ENCODE results near the gene OR52K2. TPM values are rescaled to one million over a fixed set of nuclear protein-coding genes. Genes with fewer than 3 reads are reported as not detected.
"Not testable (repeated sequence)": the region's sequence is repeated elsewhere in the genome, so short reads cannot be mapped to it uniquely, and the experiment has no call there.

OR52K2 gene
- total RNA-seq = not detected in 2 replicates

DNA sequence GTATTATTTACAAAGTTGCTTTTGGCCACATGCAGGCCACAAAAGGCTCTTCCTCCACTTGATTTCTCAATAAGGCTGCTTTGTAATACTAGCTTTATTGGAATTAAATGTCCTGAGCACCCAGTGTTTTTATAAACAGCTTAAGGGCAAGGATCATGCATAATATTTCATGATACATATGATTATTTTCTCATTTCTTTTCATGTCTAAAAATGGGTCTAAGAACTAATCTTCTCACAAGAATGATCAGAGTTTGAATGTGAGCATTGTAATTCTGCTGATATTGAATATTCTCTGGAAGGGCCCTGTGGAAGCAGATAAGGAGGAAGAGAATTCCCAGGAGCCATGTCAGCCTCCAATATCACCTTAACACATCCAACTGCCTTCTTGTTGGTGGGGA is at the start of gene OR52K2:
OR52K2 (plus strand) TSS at position 301 of the 400 bp plus-strand sequence; CDS start at position 346, 45 bp downstream.
- no peak for DNase-seq (ENCODE audit: low spot score)
- no peak within 1 kb of the TSS for H3K4me3 Mint-ChIP-seq (ENCODE audit: low read depth)
- H3K27me3 Mint-ChIP-seq (ENCODE audit: low read depth) = no peaks in the 10 kb centered on the region
- intact Hi-C loops (cut with micrococcal nuclease) = no loop called here
- H3K36me3 Mint-ChIP-seq (ENCODE audit: low read depth) = no peaks in the 10 kb centered on the region
- peaks cover 2% of the 10 kb centered on the region for H3K9me3 Mint-ChIP-seq
- H3K4me1 Mint-ChIP-seq (ENCODE audit: low read depth) = peaks cover under 1% of the 10 kb centered on the region
- H3K27ac Mint-ChIP-seq = no peak within 1 kb of the TSS

DNA sequence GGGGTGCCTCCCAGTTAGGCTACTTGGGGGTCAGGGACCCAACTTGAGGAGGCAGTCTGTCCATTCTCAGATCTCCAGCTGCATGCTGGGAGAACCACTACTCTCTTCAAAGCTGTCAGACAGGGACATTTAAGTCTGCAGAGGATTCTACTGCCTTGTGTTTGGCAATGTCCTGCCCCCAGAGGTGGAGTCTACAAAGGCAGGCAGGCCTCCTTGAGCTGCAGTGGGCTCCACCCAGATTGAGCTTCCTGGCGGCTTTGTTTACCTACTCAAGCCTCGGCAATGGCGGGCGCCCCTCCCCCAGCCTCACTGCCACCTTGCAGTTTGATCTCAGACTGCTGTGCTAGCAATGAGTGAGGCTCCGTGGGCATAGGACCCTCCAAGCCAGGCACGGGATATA is 42.9 kb upstream of the OR52K2 start:
- H3K4me3 Mint-ChIP-seq (ENCODE audit: low read depth); intact Hi-C loops (cut with micrococcal nuclease): not testable (repeated sequence)

DNA sequence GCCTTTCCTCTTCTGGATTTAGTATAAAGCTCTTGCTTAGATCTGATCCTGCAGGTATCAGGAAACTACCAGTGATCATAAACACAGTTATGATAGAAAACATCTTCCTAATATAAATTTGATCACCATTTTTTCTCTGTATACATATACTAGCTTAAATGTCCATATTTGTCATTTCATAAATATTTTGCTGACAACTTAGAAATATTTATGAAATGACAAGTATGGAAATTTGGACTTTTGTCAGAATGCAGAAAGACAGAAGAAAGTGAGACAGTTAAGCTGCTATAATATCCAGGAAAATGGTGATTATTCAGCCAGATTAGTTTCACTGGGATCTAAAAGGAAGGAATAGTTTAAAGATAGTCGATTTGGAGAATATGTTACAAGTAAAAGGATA is 32.8 kb upstream of the OR52K2 start:
- no peaks in the 10 kb centered on the region for H3K9me3 Mint-ChIP-seq
- intact Hi-C loops (cut with micrococcal nuclease) = no loop called here
- H3K36me3 Mint-ChIP-seq (ENCODE audit: low read depth) = no peaks in the 10 kb centered on the region
- no peak overlapping the region for H3K4me3 Mint-ChIP-seq (ENCODE audit: low read depth)
- no peak overlapping the region for H3K27ac Mint-ChIP-seq
- no peaks in the 10 kb centered on the region for H3K4me1 Mint-ChIP-seq (ENCODE audit: low read depth)
- no peak for DNase-seq (ENCODE audit: low spot score)
- peaks cover 8% of the 10 kb centered on the region for H3K27me3 Mint-ChIP-seq (ENCODE audit: low read depth)

More for the DNA sequence above, 42.9 kb upstream of the OR52K2 start:
- not testable (repeated sequence) for H3K36me3 Mint-ChIP-seq (ENCODE audit: low read depth); DNase-seq (ENCODE audit: low spot score); H3K27ac Mint-ChIP-seq; H3K4me1 Mint-ChIP-seq (ENCODE audit: low read depth); H3K27me3 Mint-ChIP-seq (ENCODE audit: low read depth); H3K9me3 Mint-ChIP-seq

DNA sequence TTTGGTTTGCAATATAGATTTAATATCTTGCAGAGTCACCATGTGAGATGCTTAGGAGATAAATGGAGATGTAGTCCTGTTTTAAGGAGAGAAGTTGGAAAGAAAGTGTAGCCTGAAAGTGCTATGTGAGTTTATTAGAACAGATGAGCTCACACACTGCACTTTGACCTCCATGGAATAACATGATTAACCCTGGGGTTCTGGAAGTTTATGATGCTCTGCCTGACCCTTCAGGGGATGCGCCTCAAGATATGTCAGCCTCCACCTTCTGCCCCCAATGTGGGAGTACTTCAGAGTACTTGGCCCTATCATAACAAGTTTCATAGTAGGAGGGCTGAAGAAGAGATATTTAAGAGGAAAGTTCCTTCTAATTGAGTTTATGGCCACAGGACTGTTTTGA is 32.3 kb upstream of the OR52K2 start:
- no peak for DNase-seq (ENCODE audit: low spot score)
- H3K27me3 Mint-ChIP-seq (ENCODE audit: low read depth) = peaks cover 8% of the 10 kb centered on the region
- no peak overlapping the region for H3K27ac Mint-ChIP-seq
- H3K36me3 Mint-ChIP-seq (ENCODE audit: low read depth) = no peaks in the 10 kb centered on the region
- no peaks in the 10 kb centered on the region for H3K9me3 Mint-ChIP-seq
- H3K4me1 Mint-ChIP-seq (ENCODE audit: low read depth) = no peaks in the 10 kb centered on the region
- intact Hi-C loops (cut with micrococcal nuclease) = no loop called here
- no peak overlapping the region for H3K4me3 Mint-ChIP-seq (ENCODE audit: low read depth)

DNA sequence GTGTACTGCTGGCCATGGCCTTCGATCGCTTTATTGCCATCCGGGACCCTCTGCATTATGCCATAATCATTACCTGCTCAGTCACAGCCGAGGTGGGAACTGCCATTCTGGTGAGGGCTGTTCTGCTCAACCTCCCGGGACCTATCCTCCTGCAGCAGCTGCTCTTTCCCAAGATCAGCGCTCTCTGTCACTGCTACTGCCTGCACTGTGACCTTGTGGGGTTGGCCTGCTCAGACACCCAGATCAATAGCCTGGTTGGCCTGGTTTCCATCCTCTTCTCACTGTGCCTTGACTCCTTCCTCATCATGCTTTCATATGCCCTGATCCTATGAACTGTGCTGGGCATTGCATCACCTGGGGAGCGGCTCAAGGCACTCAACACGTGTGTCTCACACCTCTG is 30.7 kb upstream of the OR52K2 start:
- DNase-seq (ENCODE audit: low spot score) = no peak
- no peaks in the 10 kb centered on the region for H3K4me1 Mint-ChIP-seq (ENCODE audit: low read depth)
- peaks cover 8% of the 10 kb centered on the region for H3K27me3 Mint-ChIP-seq (ENCODE audit: low read depth)
- intact Hi-C loops (cut with micrococcal nuclease) = no loop called here
- H3K9me3 Mint-ChIP-seq = no peaks in the 10 kb centered on the region
- no peaks in the 10 kb centered on the region for H3K36me3 Mint-ChIP-seq (ENCODE audit: low read depth)
- no peak overlapping the region for H3K4me3 Mint-ChIP-seq (ENCODE audit: low read depth)
- H3K27ac Mint-ChIP-seq = no peak overlapping the region

DNA sequence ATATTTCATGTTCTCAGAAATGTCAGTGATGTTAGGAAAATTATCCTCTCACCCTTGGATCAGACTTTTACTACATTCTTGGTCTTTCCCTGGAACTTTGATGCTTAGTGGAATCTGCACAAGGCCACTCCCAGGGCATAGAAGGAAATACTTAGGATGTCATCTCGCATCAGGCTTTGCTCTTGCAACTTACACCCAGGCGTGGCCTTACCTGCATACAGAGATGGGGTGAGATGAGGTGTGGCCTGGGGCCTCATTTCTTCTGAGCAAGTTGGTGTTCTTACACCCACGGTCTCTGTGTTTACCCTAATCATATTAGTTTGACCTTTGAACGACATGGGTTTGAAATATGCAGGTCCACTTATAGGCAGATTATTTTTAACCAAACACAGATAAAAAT is 19.0 kb upstream of the OR52K2 start:
- no peaks in the 10 kb centered on the region for H3K9me3 Mint-ChIP-seq
- H3K4me3 Mint-ChIP-seq (ENCODE audit: low read depth) = no peak overlapping the region
- H3K36me3 Mint-ChIP-seq (ENCODE audit: low read depth) = no peaks in the 10 kb centered on the region
- no peaks in the 10 kb centered on the region for H3K4me1 Mint-ChIP-seq (ENCODE audit: low read depth)
- intact Hi-C loops (cut with micrococcal nuclease) = no loop called here
- H3K27me3 Mint-ChIP-seq (ENCODE audit: low read depth) = peaks cover 5% of the 10 kb centered on the region
- DNase-seq (ENCODE audit: low spot score) = no peak
- no peak overlapping the region for H3K27ac Mint-ChIP-seq

DNA sequence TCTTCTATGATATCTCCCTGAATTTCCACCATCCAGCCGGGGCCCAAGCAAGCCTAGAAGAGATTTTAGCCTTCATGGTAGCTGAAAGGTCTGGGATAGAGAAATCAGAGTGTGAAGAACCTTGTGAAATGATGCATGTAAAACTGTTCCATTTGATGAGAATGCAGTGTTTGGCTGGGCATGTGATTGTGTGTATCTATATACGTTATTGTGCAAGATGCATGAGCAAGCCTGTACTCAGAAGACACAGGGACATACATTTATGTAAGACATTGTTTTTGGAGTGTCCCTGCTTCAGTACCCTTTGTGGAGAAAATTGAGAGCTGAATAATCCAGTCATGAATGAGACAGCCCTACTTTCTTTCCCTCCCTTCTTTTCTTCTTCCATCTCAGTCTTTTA is 15.2 kb upstream of the OR52K2 start:
- intact Hi-C loops (cut with micrococcal nuclease) = no loop called here
- Mint-ChIP-seq H3K36me3 (ENCODE audit: low read depth) (no peaks in the 10 kb centered on the region), H3K4me1 (ENCODE audit: low read depth) (no peaks in the 10 kb centered on the region), H3K4me3 (ENCODE audit: low read depth) (no peak overlapping the region), H3K9me3 (no peaks in the 10 kb centered on the region), H3K27me3 (ENCODE audit: low read depth) (peaks cover 9% of the 10 kb centered on the region), H3K27ac (no peak overlapping the region)
- DNase-seq (ENCODE audit: low spot score) = no peak

DNA sequence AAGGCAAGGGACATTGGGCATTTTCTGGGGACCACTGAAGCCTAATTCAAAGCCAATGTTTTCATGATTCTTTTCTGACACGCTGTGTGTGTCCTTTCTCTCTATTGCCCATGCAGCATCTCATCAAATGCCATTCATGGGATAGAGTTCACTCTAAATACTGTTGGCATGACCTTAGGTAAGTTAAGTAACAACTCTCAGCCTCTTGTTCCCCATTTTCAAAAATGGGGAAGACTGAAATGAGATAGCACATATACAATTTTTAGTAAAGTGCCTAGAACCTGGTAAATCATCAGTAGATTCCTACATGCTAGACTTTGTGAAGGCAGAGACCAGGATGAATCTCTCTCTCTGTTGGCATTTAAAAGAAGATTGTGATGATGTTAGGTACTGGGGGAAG is 12.7 kb upstream of the OR52K2 start:
- intact Hi-C loops (cut with micrococcal nuclease) = no loop called here
- Mint-ChIP-seq H3K9me3 (no peaks in the 10 kb centered on the region), H3K36me3 (ENCODE audit: low read depth) (no peaks in the 10 kb centered on the region), H3K4me1 (ENCODE audit: low read depth) (no peaks in the 10 kb centered on the region), H3K27ac (no peak overlapping the region), H3K4me3 (ENCODE audit: low read depth) (no peak overlapping the region), H3K27me3 (ENCODE audit: low read depth) (peaks cover 7% of the 10 kb centered on the region)
- DNase-seq (ENCODE audit: low spot score) = no peak

DNA sequence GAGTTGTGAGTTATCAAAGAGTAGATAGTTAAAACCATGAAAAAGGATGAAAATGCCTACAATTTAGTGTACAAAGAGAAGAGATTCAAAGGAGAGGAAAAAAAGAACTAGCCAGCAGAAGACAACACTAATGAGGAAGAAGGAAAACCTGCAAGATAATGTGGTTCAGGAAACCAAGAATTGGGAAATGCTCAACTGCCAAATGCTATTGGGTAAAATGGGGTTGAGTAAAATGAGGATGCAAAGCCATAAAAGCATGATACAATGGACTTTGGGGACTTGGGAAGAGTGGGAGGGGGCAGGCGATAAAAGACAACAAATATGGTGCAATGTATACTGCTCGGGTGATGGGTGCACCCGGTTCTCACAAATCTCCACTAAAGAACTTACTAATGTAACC is 7.6 kb upstream of the OR52K2 start:
- no peak overlapping the region for H3K4me3 Mint-ChIP-seq (ENCODE audit: low read depth)
- H3K27ac Mint-ChIP-seq = no peak overlapping the region
- intact Hi-C loops (cut with micrococcal nuclease) = no loop called here
- no peaks in the 10 kb centered on the region for H3K4me1 Mint-ChIP-seq (ENCODE audit: low read depth)
- no peaks in the 10 kb centered on the region for H3K36me3 Mint-ChIP-seq (ENCODE audit: low read depth)
- H3K9me3 Mint-ChIP-seq = no peaks in the 10 kb centered on the region
- peaks cover 4% of the 10 kb centered on the region for H3K27me3 Mint-ChIP-seq (ENCODE audit: low read depth)
- no peak for DNase-seq (ENCODE audit: low spot score)

DNA sequence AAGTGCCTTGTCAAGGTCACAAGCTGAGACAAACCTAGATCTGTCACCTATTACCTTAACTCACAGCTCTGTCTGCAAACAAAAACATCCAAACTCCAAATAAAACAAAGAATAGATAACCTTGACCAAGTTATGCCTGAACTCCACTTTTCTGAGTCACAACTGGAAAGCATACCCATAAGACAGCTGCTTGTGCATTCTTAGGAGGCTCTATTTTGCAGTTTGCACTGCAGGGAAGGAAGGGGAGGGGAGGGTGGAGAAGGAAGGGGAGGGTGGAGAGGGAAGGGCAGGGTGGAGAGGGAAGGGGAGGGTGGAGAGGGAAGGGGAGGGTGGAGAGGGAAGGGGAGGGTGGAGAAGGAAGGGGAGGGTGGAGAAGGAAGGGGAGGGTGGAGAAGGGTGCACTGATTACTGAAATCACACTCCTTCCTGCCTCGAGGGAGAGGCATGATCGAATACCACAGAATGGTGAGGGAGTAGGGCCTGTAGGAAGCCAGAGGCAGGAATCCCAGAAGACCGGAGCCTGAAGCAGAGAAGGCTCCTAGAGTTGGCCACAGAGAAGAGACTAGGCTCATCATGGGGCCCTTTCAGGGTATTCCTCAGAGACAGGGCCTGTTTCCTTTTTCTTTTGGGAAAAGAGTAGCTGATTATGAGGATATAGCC is 5.7 kb upstream of the OR52K2 start:
- Mint-ChIP-seq H3K9me3 (no peaks in the 10 kb centered on the region), H3K27ac (no peak overlapping the region), H3K4me1 (ENCODE audit: low read depth) (no peaks in the 10 kb centered on the region), H3K4me3 (ENCODE audit: low read depth) (no peak overlapping the region), H3K36me3 (ENCODE audit: low read depth) (no peaks in the 10 kb centered on the region), H3K27me3 (ENCODE audit: low read depth) (peaks cover 2% of the 10 kb centered on the region)
- intact Hi-C loops (cut with micrococcal nuclease) = no loop called here
- DNase-seq (ENCODE audit: low spot score) = no peak

DNA sequence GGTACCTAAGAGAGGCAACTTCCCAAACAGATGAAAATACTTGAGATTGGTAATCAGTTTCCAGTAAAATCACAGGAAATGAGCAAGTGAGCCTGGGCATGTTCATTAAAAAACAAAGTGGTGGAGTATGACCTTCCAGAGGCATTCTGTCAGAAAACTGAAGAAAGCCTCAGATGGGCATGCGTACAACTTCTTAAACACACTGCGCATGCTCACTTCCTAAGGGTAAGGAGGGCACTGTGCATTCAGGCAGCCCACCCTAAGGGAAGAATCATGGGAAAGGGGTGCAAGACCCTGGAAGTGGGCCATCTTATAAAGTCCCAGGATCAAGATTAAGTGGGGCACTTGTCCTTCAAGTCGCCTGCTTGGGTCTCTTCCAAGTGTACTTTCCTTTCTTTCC is 4.0 kb downstream of the OR52K2 start:
- H3K4me3 Mint-ChIP-seq (ENCODE audit: low read depth) = no peak overlapping the region

DNA sequence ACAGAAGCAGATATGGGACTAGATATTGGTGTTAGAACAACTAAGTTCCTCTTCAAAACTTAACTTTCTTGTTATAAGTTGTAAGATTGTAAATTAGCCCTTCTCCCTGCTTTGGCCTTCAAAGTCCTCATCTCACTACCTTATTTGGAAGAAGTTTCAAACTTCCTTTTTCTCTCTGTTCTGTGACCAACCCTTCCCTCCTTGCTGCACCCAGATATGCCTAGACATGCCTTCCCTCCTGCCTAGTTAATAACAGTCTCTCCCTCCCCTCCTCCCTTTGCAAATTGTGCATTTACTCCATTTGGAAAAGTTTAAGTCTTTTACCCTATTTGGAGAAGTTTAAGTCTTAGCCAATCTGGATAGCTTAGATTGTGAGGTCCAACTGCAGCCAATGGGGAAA is 4.9 kb downstream of the OR52K2 start:
- Mint-ChIP-seq H3K27me3 (ENCODE audit: low read depth) (peaks cover 4% of the 10 kb centered on the region), H3K4me3 (ENCODE audit: low read depth) (no peak overlapping the region), H3K4me1 (ENCODE audit: low read depth) (peaks cover 6% of the 10 kb centered on the region), H3K36me3 (ENCODE audit: low read depth) (no peaks in the 10 kb centered on the region), H3K9me3 (peaks cover 10% of the 10 kb centered on the region), H3K27ac (no peak overlapping the region)
- intact Hi-C loops (cut with micrococcal nuclease) = no loop called here
- no peak for DNase-seq (ENCODE audit: low spot score)

More for the DNA sequence above, 4.0 kb downstream of the OR52K2 start:
- H3K9me3 Mint-ChIP-seq = peaks cover 10% of the 10 kb centered on the region
- H3K4me1 Mint-ChIP-seq (ENCODE audit: low read depth) = peaks cover 6% of the 10 kb centered on the region
- H3K36me3 Mint-ChIP-seq (ENCODE audit: low read depth) = no peaks in the 10 kb centered on the region
- intact Hi-C loops (cut with micrococcal nuclease) = no loop called here
- no peak for DNase-seq (ENCODE audit: low spot score)
- H3K27ac Mint-ChIP-seq = no peak overlapping the region
- peaks cover 3% of the 10 kb centered on the region for H3K27me3 Mint-ChIP-seq (ENCODE audit: low read depth)

DNA sequence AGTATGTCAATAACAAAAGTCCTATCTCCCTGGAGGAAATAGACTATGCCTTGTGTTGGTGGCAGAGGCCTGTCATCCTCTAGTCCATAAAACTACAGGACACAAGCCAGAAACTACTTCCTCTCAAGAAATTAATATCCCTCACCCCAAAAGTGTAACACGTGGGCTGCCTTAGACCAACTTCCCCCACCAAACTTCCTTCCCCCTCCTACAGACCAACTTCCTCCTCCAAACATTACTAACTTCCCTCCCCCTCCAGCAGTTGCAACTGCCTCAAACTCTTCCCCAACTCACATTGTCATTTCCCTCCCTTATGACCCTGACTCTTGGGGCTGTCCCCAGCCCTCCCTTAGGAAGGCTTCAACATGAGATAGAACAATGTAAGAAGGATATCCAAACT is 6.3 kb downstream of the OR52K2 start:
- Mint-ChIP-seq H3K9me3 (peaks cover 10% of the 10 kb centered on the region), H3K27ac (no peak overlapping the region), H3K27me3 (ENCODE audit: low read depth) (peaks cover 5% of the 10 kb centered on the region), H3K36me3 (ENCODE audit: low read depth) (no peaks in the 10 kb centered on the region), H3K4me3 (ENCODE audit: low read depth) (no peak overlapping the region), H3K4me1 (ENCODE audit: low read depth) (peaks cover 6% of the 10 kb centered on the region)
- intact Hi-C loops (cut with micrococcal nuclease) = no loop called here
- no peak for DNase-seq (ENCODE audit: low spot score)

DNA sequence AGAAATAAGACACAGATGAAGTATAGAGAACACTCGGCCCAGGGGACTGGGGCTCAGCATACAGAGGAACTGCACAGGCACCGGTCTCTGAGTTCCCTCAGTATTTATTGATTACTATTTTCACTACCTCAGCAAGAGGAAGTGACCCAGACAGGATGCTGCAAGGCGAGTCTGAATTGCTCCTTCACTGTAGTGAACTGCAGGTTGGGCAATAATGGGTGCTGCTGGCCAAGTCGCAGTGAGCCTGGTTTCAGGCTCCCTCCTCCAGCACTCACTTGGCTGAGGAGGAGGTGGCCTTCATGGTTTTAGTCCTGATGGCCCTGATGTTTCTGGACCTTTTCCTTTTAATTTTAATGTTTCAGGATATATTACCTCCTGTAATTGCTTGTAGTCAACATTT is 10.4 kb downstream of the OR52K2 start:
- Mint-ChIP-seq H3K36me3 (ENCODE audit: low read depth) (peaks cover 4% of the 10 kb centered on the region), H3K4me1 (ENCODE audit: low read depth) (peaks cover 6% of the 10 kb centered on the region), H3K27ac (no peak overlapping the region), H3K27me3 (ENCODE audit: low read depth) (peaks cover 5% of the 10 kb centered on the region), H3K9me3 (peaks cover 15% of the 10 kb centered on the region), H3K4me3 (ENCODE audit: low read depth) (no peak overlapping the region)
- DNase-seq (ENCODE audit: low spot score) = no peak
- intact Hi-C loops (cut with micrococcal nuclease) = no loop called here
